HL-60 (cell line): ENCODE data around the gene STT3B.
"Not testable (repeated sequence)": the region's sequence is repeated elsewhere in the genome, so short reads cannot be mapped to it uniquely, and the experiment has no call there.

ENCODE experiments used
- POLR2AphosphoS5 ChIP-seq: IDR thresholded peaks from 2 replicates; pipeline ENCODE4 v1.6.1; 2012; ENCODE audit warnings: low read depth
- TF ChIP-seq, protein P1 (sequence below): IDR thresholded peaks from one replicate; pipeline ENCODE4 v1.5.1; 2011; ENCODE audit warnings: low read length, control low read depth, inconsistent platforms; ENCODE audit not compliant: insufficient read depth
- TF ChIP-seq, protein P2 (sequence below): IDR thresholded peaks from 2 replicates; pipeline ENCODE4 v1.6.1; 2012; ENCODE audit warnings: low read depth; ENCODE audit not compliant: insufficient replicate concordance

DNA sequence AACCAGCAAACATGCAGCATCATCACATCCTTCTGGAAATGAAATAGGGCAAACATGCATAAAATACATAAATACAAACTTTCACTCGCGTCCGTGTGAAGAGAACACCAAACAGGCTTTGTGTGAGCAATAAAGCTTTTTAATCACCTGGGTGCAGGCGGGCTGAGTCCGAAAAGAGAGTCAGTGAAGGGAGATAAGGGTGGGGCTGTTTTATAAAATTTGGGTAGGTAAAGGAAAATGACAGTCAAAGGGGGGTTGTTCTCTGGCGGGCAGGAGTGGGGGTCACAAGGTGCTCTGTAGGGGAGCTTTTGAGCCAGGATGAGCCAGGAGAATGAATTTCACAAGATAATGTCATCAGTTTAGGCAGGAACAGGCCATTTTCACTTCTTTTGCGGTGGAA lies 26.2 kb upstream of the STT3B start:
- TF ChIP-seq, protein P1, sequence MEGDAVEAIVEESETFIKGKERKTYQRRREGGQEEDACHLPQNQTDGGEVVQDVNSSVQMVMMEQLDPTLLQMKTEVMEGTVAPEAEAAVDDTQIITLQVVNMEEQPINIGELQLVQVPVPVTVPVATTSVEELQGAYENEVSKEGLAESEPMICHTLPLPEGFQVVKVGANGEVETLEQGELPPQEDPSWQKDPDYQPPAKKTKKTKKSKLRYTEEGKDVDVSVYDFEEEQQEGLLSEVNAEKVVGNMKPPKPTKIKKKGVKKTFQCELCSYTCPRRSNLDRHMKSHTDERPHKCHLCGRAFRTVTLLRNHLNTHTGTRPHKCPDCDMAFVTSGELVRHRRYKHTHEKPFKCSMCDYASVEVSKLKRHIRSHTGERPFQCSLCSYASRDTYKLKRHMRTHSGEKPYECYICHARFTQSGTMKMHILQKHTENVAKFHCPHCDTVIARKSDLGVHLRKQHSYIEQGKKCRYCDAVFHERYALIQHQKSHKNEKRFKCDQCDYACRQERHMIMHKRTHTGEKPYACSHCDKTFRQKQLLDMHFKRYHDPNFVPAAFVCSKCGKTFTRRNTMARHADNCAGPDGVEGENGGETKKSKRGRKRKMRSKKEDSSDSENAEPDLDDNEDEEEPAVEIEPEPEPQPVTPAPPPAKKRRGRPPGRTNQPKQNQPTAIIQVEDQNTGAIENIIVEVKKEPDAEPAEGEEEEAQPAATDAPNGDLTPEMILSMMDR = not testable (repeated sequence)
- TF ChIP-seq, protein P2, sequence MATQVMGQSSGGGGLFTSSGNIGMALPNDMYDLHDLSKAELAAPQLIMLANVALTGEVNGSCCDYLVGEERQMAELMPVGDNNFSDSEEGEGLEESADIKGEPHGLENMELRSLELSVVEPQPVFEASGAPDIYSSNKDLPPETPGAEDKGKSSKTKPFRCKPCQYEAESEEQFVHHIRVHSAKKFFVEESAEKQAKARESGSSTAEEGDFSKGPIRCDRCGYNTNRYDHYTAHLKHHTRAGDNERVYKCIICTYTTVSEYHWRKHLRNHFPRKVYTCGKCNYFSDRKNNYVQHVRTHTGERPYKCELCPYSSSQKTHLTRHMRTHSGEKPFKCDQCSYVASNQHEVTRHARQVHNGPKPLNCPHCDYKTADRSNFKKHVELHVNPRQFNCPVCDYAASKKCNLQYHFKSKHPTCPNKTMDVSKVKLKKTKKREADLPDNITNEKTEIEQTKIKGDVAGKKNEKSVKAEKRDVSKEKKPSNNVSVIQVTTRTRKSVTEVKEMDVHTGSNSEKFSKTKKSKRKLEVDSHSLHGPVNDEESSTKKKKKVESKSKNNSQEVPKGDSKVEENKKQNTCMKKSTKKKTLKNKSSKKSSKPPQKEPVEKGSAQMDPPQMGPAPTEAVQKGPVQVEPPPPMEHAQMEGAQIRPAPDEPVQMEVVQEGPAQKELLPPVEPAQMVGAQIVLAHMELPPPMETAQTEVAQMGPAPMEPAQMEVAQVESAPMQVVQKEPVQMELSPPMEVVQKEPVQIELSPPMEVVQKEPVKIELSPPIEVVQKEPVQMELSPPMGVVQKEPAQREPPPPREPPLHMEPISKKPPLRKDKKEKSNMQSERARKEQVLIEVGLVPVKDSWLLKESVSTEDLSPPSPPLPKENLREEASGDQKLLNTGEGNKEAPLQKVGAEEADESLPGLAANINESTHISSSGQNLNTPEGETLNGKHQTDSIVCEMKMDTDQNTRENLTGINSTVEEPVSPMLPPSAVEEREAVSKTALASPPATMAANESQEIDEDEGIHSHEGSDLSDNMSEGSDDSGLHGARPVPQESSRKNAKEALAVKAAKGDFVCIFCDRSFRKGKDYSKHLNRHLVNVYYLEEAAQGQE = not testable (repeated sequence)
- not testable (repeated sequence) for TF ChIP-seq POLR2AphosphoS5
